Activated CD4-positive, alpha-beta T cell treated with anti-CD3 and anti-CD28 coated beads, Interleukin-2, amount 50 U/mL, for 1 hour (primary cell): ENCODE measurements around the gene ALOX15.
"Not testable (repeated sequence)": the region's sequence is repeated elsewhere in the genome, so short reads cannot be mapped to it uniquely, and the experiment has no call there.

Experiments
- DNase-seq: peaks from one replicate; pipeline ENCODE4 v3.0.0-alpha.2; 2020

Gene ALOX15

GRCh38 chr17:4645642-4646041, 4.2 kb upstream of the ALOX15 start:
- no peak for DNase-seq

- no peak for DNase-seq
Observed at GRCh38 chr17:4643676-4644075, 2.2 kb upstream of the ALOX15 start.

- no peak for DNase-seq
Observed at GRCh38 chr17:4642286-4642685, 808 bp upstream of the ALOX15 start.

- DNase-seq = not testable (repeated sequence)
Observed at GRCh38 chr17:4640569-4641188, 799 bp downstream of the ALOX15 start.

GRCh38 chr17:4639301-4640059, 2.0 kb downstream of the ALOX15 start:
- peak; percentile 19 for DNase-seq

- DNase-seq = not testable (repeated sequence)
Observed at GRCh38 chr17:4638766-4639165, 2.7 kb downstream of the ALOX15 start.

- DNase-seq = no peak
Observed at GRCh38 chr17:4636474-4637100, 4.9 kb downstream of the ALOX15 start.

GRCh38 chr17:4635823-4636375, 5.6 kb downstream of the ALOX15 start:
- no peak for DNase-seq

- DNase-seq = no peak
Observed at GRCh38 chr17:4634976-4635375, 6.5 kb downstream of the ALOX15 start.

GRCh38 chr17:4633643-4634042, 7.8 kb downstream of the ALOX15 start:
- DNase-seq = no peak

GRCh38 chr17:4632581-4632920, 8.9 kb downstream of the ALOX15 start:
- DNase-seq = no peak

GRCh38 chr17:4631836-4632580, 9.5 kb downstream of the ALOX15 start:
- DNase-seq = no peak

GRCh38 chr17:4631431-4631830, 10.0 kb downstream of the ALOX15 start:
- DNase-seq = no peak

GRCh38 chr17:4626734-4627256, 14.7 kb downstream of the ALOX15 start:
- no peak for DNase-seq

- DNase-seq = no peak
Observed at GRCh38 chr17:4625181-4625617, 16.3 kb downstream of the ALOX15 start.

- not testable (repeated sequence) for DNase-seq
Observed at GRCh38 chr17:4624451-4624911, 17.0 kb downstream of the ALOX15 start.

- no peak for DNase-seq
Observed at GRCh38 chr17:4623249-4623648, 18.2 kb downstream of the ALOX15 start.

- no peak for DNase-seq
Observed at GRCh38 chr17:4622375-4622774, 19.1 kb downstream of the ALOX15 start.

- DNase-seq = no peak
Observed at GRCh38 chr17:4620531-4621101, 20.9 kb downstream of the ALOX15 start.

- no peak for DNase-seq
Observed at GRCh38 chr17:4617590-4618351, 23.7 kb downstream of the ALOX15 start.

GRCh38 chr17:4617090-4617489, 24.4 kb downstream of the ALOX15 start:
- DNase-seq = no peak

- DNase-seq = no peak
Observed at GRCh38 chr17:4616476-4616875, 25.0 kb downstream of the ALOX15 start.
